ENCODE measurements around the gene NPAS3. TPM values are rescaled to one million over a fixed set of nuclear protein-coding genes. Genes with fewer than 3 reads are reported as not detected.

The NPAS3 gene
- total and polyA plus RNA-seq, 2 of the 13 experiments (the other 11 are each of a cell fraction or from before 2014, with no cell fraction given) = not detected

- Histone ChIP-seq H3K4me1 (ENCODE audit: insufficient read depth, low read length) (no peaks in the 10 kb centered on the region), H3K79me2 (ENCODE audit: insufficient read depth, low read length) (no peaks in the 10 kb centered on the region), H3K9me3 (ENCODE audit: low read length) (peaks cover 12% of the 10 kb centered on the region; the same call in 1 of the 2 replicates), H3K27ac (ENCODE audit: extremely low read length, insufficient read depth, low read length) (no peak overlapping the region), H3K36me3 (replicated peaks in 1 of 2; ENCODE audit: control insufficient read depth in 1 of 2, insufficient read depth in 2 of 2, low read length in 2 of 2) (no peaks in the 10 kb centered on the region), H3K4me3 (replicated peaks in 1 of 3; ENCODE audit: insufficient read depth in 1 of 3, low read depth in 2 of 3, low read length in 3 of 3) (no peak overlapping the region), H3K27me3 (ENCODE audit: control insufficient read depth in 1 of 2, insufficient read depth in 2 of 2, low read length in 2 of 2) (no peaks in the 10 kb centered on the region), H2AFZ (ENCODE audit: low read length) (no peak overlapping the region), H4K20me1 (ENCODE audit: insufficient read depth, low read length) (no peaks in the 10 kb centered on the region), H3K4me2 (ENCODE audit: low read depth, low read length) (no peak overlapping the region), H3K9ac (ENCODE audit: insufficient read depth, low read depth, low read length) (no peak overlapping the region)
- 2% methylated on average over 1 of the region's 1 CpG for WGBS (ENCODE audit: low lambda C conversion rate)
- POLR2A ChIA-PET = no interaction called here
- CTCF ChIA-PET (ENCODE audit: low intra/inter-chr PET ratio, low total read pairs) = no interaction called here
- intact Hi-C loops (cut with micrococcal nuclease; ENCODE audit: unreplicated experiment) = no loop called here
- FAIRE-seq (no peak), DNase-seq (ENCODE audit: low spot score) (no peak), ATAC-seq (no peak)
- in situ Hi-C loops (cut with HindIII; ENCODE audit: extremely low pct_ligation_motif_present, low pct_unique_long_range_greater_than_20kb) = no loop called here
- BruUV-seq (replicated peaks) = no TSS peak
- TF ChIP-seq, protein P1, sequence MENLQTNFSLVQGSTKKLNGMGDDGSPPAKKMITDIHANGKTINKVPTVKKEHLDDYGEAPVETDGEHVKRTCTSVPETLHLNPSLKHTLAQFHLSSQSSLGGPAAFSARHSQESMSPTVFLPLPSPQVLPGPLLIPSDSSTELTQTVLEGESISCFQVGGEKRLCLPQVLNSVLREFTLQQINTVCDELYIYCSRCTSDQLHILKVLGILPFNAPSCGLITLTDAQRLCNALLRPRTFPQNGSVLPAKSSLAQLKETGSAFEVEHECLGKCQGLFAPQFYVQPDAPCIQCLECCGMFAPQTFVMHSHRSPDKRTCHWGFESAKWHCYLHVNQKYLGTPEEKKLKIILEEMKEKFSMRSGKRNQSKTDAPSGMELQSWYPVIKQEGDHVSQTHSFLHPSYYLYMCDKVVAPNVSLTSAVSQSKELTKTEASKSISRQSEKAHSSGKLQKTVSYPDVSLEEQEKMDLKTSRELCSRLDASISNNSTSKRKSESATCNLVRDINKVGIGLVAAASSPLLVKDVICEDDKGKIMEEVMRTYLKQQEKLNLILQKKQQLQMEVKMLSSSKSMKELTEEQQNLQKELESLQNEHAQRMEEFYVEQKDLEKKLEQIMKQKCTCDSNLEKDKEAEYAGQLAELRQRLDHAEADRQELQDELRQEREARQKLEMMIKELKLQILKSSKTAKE (CRISPR knock-in tag; IDR thresholded peaks at IDR 0.05; ENCODE audit: borderline replicate concordance) = no peak
- TF ChIP-seq CREM (IDR thresholded peaks at IDR 0.05) (no peak), CREM (CRISPR knock-in tag; IDR thresholded peaks at IDR 0.05) (no peak), FUBP1 (CRISPR knock-in tag; IDR thresholded peaks at IDR 0.05; ENCODE audit: borderline replicate concordance) (no peak), FOXO4 (CRISPR knock-in tag; conservative IDR thresholded peaks at IDR 0.05) (no peak), SNAI1 (CRISPR knock-in tag; IDR thresholded peaks at IDR 0.05; ENCODE audit: borderline replicate concordance) (no peak), IRF1 (CRISPR knock-in tag; IDR thresholded peaks at IDR 0.05; ENCODE audit: low read depth) (no peak), ONECUT2 (CRISPR knock-in tag; IDR thresholded peaks at IDR 0.05) (no peak), FOXK1 (CRISPR knock-in tag; IDR thresholded peaks at IDR 0.05; ENCODE audit: borderline replicate concordance, low read depth) (no peak)
- TF ChIP-seq, protein P2, sequence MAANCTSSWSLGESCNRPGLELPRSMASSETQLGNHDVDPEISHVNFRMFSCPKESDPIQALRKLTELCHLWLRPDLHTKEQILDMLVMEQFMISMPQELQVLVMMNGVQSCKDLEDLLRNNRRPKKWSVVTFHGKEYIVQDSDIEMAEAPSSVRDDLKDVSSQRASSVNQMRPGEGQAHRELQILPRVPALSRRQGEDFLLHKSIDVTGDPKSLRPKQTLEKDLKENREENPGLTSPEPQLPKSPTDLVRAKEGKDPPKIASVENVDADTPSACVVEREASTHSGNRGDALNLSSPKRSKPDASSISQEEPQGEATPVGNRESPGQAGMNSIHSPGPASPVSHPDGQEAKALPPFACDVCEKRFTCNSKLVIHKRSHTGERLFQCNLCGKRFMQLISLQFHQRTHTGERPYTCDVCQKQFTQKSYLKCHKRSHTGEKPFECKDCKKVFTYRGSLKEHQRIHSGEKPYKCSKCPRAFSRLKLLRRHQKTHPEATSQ (CRISPR knock-in tag; IDR thresholded peaks at IDR 0.05; ENCODE audit: borderline replicate concordance) = no peak
- TF ChIP-seq, protein P3, sequence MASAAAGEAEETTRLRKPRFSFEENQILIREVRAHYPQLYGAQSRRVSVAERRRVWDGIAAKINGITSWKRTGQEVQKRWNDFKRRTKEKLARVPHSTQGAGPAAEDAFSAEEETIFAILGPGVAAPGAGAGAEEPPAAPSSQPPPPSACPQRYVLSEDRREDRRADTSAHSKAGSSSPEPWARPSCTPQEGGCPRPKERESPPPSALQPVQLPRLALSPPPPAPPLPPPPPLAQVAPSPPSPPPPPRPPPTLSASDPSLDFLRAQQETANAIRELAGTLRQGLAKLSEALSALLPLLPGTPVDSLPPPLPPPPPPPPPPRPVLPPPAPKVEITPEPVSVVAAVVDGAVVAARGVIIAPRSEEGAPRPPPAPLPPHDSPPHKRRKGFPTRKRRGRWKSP (CRISPR knock-in tag; IDR thresholded peaks at IDR 0.05) = no peak
- TF ChIP-seq, protein P4, sequence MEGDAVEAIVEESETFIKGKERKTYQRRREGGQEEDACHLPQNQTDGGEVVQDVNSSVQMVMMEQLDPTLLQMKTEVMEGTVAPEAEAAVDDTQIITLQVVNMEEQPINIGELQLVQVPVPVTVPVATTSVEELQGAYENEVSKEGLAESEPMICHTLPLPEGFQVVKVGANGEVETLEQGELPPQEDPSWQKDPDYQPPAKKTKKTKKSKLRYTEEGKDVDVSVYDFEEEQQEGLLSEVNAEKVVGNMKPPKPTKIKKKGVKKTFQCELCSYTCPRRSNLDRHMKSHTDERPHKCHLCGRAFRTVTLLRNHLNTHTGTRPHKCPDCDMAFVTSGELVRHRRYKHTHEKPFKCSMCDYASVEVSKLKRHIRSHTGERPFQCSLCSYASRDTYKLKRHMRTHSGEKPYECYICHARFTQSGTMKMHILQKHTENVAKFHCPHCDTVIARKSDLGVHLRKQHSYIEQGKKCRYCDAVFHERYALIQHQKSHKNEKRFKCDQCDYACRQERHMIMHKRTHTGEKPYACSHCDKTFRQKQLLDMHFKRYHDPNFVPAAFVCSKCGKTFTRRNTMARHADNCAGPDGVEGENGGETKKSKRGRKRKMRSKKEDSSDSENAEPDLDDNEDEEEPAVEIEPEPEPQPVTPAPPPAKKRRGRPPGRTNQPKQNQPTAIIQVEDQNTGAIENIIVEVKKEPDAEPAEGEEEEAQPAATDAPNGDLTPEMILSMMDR (CRISPR knock-in tag; IDR thresholded peaks at IDR 0.05) = no peak
Observed at GRCh38 chr14:33126433-33126832, 187.8 kb downstream of the NPAS3 start.

Data from HepG2 (cell line).